GM10266 (cell line): Measurements from ENCODE around the gene DXO.
A peak's percentile ranks its signal among the peaks of the same experiment; 100 is the strongest.

Source experiments
- DNase-seq: peaks from one replicate; pipeline ENCODE4 v3.0.0; 2012; ENCODE audit errors: extremely low spot score
- TF ChIP-seq, protein P1 (sequence below): IDR thresholded peaks from 2 replicates; pipeline ENCODE4 v1.5.1; 2012; ENCODE audit warnings: mild to moderate bottlenecking, low read depth; ENCODE audit not compliant: control insufficient read depth, insufficient read depth; ENCODE audit errors: missing control alignments

DXO gene

DNA sequence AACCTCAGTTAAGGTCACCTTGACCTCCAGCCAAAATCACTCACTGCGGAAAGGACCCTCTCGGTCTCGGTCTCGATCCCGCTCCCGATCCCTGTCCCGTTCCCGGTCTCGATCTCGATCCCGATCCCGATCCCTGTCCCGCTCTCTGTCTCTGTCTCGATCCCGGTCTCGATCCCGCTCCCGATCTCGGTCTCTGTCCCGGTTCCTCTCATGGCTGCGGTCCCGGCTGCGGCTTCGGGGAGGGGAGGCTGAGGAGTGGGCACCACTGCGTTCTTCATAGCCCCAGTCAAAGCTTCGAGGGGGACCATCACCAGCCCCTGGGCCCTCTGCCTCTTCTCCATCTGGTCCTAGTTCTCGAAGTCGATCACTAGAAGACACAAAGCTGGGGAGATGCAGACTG is 17.4 kb downstream of the DXO start:
- TF ChIP-seq, protein P1, sequence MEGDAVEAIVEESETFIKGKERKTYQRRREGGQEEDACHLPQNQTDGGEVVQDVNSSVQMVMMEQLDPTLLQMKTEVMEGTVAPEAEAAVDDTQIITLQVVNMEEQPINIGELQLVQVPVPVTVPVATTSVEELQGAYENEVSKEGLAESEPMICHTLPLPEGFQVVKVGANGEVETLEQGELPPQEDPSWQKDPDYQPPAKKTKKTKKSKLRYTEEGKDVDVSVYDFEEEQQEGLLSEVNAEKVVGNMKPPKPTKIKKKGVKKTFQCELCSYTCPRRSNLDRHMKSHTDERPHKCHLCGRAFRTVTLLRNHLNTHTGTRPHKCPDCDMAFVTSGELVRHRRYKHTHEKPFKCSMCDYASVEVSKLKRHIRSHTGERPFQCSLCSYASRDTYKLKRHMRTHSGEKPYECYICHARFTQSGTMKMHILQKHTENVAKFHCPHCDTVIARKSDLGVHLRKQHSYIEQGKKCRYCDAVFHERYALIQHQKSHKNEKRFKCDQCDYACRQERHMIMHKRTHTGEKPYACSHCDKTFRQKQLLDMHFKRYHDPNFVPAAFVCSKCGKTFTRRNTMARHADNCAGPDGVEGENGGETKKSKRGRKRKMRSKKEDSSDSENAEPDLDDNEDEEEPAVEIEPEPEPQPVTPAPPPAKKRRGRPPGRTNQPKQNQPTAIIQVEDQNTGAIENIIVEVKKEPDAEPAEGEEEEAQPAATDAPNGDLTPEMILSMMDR = no peak

DNA sequence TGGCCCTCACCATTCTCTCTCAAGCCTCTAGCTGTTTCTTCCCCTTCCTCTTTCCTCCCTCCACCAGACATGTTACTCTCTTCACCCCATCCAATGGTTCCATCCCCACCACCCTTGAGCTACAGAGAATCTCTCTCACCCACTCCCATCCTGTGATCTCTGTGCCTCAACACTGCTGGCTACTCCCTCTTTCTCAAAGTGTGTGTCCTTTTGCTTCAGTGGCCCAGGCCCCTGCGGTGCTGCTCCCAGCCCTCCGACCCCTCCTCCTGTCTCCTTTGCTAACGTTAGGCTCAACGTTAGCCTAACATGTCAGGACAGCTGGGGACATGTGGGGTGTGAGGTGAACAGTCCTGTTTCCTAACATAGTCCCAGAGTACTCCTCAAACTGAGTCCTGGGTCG is 19.0 kb downstream of the DXO start:
- TF ChIP-seq, protein P1 = no peak
- DNase-seq = no peak

More for the DNA sequence above, 17.4 kb downstream of the DXO start:
- no peak for DNase-seq

DNA sequence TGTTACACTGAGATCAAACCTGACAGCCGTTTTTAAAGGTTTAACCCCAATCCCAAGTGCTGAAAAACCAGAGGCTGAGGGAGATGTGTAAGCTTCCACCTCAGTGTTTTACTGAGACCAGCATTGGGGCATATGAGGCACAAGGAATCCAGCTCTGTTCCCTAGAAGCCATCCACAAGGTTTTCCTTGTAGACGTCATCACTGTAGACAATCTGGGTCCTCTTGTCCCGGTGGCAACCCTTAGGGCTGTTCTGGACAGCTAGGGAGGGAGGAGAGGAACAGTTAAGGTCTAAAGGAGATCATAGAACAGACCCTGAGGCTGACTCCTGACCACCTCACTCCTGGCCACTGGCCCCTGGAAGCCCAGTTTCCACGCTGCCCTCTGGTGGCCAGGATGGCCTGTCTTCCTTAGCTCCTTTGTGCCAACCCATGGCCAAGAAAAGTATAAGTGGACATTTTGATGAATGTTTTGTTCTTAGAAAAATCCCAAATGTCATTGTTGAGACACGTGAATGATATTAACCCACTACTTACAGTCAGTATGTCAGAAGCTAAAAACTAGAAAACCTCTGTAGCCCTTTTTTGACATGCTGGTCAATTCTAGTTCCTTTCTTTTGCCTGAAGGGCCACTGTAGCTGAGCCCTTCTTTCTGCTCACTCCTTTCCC is 19.7 kb downstream of the DXO start:
- DNase-seq = peak; percentile 38
- TF ChIP-seq, protein P1 = peak; percentile 70

DNA sequence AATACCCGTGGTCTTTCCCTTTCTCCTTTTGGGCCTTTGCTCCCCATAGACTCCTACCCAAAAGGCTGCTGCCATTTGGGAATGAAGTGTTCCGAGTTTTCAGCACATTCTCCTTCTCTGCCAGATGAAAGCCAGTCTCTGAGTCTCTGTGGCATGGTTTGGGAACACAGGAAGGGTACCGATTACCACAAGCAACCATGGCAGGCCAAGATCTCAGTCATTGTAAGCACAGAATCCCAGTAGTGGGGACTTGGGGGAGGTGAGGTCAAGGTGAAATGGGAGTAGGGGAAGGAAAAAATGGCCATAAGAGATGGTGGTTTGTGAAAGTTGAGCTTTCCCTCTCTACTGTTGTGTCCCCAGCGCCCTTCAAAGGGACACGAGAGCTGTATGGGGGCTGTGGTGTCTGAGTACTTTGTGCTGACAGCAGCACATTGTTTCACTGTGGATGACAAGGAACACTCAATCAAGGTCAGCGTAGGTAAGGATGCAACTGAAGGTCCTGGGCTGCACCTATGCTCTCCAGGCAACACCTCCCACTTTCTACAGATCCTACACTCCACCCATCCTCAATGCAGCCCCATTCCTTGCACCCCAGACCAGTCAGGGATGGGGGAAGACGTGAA is 21.9 kb downstream of the DXO start:
- no peak for DNase-seq
- TF ChIP-seq, protein P1 = no peak

DNA sequence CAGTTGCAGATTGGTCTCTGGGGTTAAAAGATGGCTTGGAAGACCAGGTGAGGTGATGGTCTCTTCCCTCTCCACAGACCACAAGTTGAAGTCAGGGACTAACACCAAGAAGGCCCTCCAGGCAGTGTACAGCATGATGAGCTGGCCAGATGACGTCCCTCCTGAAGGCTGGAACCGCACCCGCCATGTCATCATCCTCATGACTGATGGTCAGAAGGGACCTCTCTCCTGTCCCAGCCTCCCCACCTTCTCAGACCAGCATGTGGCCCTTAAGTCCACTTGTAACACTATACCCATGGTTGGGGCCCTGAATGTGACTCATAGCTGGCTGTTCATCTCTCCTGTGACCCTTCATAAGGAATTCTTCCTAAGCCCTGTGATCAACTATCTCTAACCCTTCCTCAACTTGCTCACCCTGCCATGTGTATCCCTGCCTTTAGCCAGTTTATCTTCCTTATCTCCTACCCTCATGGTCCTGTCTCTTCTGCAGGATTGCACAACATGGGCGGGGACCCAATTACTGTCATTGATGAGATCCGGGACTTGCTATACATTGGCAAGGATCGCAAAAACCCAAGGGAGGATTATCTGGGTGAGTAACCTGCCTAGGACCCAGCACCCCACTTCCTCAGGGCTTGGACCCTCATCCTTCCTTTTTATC is 23.1 kb downstream of the DXO start:
- TF ChIP-seq, protein P1 = no peak
- DNase-seq = no peak

DNA sequence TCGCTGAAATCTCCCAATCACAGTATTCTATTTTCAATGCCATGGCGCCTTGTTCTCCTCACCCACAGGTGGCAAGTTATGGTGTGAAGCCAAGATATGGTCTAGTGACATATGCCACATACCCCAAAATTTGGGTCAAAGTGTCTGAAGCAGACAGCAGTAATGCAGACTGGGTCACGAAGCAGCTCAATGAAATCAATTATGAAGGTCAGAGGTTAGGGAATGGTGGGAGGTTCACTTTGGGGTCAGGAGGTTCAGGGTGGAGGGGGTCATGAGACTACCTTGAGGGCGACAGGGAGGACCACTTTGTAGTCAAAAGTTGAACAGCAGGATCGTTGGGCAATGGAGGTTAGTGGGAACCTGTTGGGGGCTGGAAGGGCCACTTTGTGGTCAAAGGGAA is 23.6 kb downstream of the DXO start:
- DNase-seq = no peak
- TF ChIP-seq, protein P1 = no peak

DNA sequence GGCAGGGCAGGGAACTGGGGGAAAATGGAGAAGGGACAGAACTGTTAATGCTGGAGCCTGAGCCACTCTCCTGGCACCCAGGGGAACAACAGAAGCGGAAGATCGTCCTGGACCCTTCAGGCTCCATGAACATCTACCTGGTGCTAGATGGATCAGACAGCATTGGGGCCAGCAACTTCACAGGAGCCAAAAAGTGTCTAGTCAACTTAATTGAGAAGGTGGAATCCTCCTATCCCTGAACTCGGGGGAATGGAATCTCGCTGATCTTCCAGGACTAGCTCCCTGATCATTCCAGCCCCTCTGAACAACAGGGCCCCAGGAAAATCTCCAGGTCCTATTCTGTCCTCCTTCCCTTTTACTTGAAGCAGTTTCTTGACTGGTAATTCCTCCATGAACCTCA is 24.1 kb downstream of the DXO start:
- DNase-seq = no peak
- TF ChIP-seq, protein P1 = no peak
